M059J (cell line): ENCODE results near the gene SHPK. TPM values are rescaled to one million over a fixed set of nuclear protein-coding genes. Genes with fewer than 3 reads are reported as not detected.
A peak's percentile ranks its signal among the peaks of the same experiment; 100 is the strongest.

ENCODE experiments used
- DNase-seq: peaks from one replicate; pipeline ENCODE4 v3.0.0-alpha.2; 2012; ENCODE audit warnings: low read depth
- total RNA-seq: library from RNA; depleted of rRNA; stranded (reverse); fragments of >200 nt; shearing (Covaris generic); gene quantifications from 2 replicates; pipeline ENCODE4 v1.2.3, GENCODE V29; 2014; rRNA removed

Gene SHPK, protein sequence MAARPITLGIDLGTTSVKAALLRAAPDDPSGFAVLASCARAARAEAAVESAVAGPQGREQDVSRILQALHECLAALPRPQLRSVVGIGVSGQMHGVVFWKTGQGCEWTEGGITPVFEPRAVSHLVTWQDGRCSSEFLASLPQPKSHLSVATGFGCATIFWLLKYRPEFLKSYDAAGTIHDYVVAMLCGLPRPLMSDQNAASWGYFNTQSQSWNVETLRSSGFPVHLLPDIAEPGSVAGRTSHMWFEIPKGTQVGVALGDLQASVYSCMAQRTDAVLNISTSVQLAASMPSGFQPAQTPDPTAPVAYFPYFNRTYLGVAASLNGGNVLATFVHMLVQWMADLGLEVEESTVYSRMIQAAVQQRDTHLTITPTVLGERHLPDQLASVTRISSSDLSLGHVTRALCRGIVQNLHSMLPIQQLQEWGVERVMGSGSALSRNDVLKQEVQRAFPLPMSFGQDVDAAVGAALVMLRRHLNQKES
- total RNA-seq, result 8.1 and 14.1 TPM in 2 replicates

GRCh38 chr17:3636154-3636907 lies at the start of gene SHPK, which contains the start of gene CTNS:
Gene SHPK (minus strand): TSS chr17:3636250. CDS start chr17:3636219, 31 bp downstream.
Gene CTNS (plus strand): TSS chr17:3636760. CDS start chr17:3640207, 3,447 bp downstream.
- peak; percentile 95 for DNase-seq

- DNase-seq, result no peak
Measured at GRCh38 chr17:3685174-3685573, 49.1 kb upstream of the SHPK start.

DNA sequence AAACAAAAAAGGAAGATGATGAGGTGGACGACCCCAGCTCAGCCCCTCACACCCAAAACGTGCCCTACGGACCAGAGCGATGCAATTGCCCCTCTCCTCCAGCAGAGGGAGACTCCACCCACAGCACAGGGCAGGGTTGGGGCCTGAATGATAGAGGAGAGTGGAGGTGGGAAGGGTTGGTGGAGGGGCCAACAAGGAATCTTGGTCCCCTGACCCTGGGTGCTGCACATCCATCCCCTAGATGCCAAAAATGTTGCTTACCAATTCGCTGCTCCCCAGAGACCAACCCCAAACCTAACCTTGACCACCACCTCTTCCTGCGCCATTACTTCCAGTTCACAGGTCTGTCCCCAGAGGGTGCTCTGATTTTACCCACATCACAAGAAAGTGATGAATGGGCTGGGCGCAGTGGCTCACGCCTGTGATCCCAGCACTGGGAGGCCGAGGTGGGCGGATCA lies 47.0 kb upstream of the SHPK start:
- DNase-seq, result no peak

DNA sequence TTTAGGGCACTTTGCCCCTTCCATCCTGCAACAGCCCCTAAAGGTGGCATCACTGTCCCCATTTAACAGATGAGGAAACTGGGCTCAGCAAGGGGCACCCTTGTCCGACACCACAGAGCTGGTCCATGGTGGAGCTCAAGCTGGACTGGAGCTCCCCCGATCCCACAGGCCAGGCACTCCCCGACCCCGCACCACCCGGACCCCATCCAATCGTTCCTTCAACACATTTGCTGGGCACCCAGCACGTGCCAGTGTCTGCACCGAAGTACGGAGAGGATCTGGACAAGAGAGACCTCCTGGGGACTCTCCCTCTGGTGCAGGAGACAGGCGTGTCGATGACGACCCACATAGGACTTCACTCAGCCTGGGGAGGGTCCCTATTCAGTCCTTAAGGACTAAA lies 46.0 kb upstream of the SHPK start:
- no peak for DNase-seq

GRCh38 chr17:3681565-3681964 lies 45.5 kb upstream of the SHPK start:
- no peak for DNase-seq

- no peak for DNase-seq
Measured at GRCh38 chr17:3681057-3681456, 45.0 kb upstream of the SHPK start.

DNA sequence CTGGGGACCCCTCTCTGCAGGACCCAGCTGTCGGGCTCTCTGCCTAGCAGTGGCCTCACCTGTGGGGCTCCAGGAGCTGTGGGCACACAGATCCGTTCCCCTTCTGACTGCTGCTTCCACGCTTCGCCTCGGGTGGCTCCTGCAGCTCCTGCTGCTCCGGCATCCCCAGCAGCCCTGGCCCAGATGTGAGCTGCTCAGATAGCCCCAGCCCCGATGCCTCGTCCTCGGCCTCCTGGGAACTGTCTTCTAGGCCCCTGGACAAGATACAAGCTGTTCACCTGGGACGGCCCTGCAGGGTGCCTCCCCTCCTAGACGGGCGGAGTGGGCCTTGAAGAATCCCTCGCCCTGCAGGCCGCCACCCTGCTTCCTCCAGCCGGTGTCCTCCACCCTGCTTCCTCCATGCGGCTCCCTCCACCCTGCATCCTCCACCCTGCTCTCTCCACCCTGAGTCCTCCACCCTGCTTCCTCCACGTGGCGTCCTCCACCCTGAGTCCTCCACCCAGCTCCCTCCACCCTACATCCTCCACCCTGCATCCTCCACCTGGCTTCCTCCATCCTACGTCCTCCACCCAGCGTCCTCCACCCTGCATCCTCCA lies 43.6 kb upstream of the SHPK start:
- no peak for DNase-seq

- no peak for DNase-seq
Measured at GRCh38 chr17:3678821-3679530, 42.9 kb upstream of the SHPK start.

GRCh38 chr17:3678095-3678820 lies 42.2 kb upstream of the SHPK start:
- DNase-seq, result peak; percentile 58

DNA sequence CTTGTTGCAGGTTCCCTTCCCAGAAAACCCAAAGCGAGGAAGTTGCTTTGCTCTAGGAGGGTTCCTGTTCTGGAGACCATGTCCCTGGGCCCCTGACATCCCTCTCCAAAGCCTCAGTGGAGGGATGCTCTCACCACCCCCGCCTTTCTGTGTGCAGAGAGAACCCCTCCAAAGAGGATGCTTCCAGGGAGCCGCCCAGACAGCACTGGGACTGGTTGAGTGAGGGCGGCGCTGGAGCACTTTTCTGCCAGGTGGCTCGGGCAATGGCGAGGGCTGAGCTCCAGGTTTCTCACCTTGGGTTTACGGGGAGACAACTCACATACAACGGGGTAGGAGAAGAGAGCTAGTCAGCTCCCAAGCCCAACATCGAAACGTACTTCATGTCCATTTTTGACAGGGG lies 39.8 kb upstream of the SHPK start:
- no peak for DNase-seq

DNA sequence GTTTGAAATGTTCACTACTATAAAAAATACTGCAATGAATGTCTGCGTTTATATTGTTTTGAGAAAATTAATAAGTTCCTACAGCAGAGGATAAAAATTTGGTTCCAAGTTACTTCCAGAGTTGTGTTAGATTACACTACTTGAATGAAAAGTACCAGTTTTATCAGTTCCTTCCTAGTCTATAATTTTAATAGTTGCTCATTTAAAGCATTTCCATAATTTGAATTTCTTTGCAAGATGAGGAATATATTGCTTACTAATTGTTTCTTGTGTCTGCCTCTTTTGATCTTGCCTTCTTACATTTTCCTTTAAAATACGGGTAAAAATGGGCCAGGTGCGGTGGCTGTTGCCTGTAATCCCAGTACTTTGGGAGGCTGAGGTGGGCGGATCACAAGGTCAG lies 36.5 kb upstream of the SHPK start:
- no peak for DNase-seq

GRCh38 chr17:3669548-3669947 lies 33.5 kb upstream of the SHPK start:
- no peak for DNase-seq

DNA sequence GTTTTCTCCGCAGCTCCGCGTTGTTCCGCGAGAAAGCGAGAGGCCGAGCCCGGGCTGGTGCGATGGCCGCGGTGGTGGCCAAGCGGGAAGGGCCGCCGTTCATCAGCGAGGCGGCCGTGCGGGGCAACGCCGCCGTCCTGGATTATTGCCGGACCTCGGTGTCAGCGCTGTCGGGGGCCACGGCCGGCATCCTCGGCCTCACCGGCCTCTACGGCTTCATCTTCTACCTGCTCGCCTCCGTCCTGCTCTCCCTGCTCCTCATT lies 33.0 kb upstream of the SHPK start:
- no peak for DNase-seq

- DNase-seq, result peak; percentile 96
Measured at GRCh38 chr17:3668279-3669084, 32.4 kb upstream of the SHPK start, which contains the start of the genes EMC6 and TAX1BP3. Gene EMC6 (plus strand): TSS chr17:3668812. CDS start chr17:3669147, 335 bp downstream. Gene TAX1BP3 (minus strand): TSS chr17:3668578. CDS start chr17:3668526, 52 bp downstream.

GRCh38 chr17:3667366-3668278 lies 31.6 kb upstream of the SHPK start:
- DNase-seq, result peak; percentile 88

DNA sequence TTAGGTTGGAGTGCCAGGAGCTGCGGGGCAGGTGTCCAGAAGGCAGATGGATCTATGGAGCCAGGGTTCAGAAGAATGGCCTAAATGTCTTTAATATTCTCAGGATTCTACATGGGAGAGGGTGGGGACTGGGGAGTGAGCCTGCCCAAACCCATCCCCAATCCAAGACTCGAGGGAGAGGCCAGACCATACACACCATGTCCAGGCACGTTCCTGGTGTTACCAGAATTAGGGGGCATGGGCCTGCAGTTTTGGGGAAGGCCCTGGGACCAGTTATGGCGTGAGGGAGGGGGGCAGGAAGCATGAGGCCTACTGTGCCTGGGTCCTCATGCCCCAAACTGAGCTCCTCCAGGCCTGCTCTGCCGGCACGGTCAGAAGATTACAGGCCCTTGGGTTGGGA lies 30.5 kb upstream of the SHPK start:
- DNase-seq, result no peak

DNA sequence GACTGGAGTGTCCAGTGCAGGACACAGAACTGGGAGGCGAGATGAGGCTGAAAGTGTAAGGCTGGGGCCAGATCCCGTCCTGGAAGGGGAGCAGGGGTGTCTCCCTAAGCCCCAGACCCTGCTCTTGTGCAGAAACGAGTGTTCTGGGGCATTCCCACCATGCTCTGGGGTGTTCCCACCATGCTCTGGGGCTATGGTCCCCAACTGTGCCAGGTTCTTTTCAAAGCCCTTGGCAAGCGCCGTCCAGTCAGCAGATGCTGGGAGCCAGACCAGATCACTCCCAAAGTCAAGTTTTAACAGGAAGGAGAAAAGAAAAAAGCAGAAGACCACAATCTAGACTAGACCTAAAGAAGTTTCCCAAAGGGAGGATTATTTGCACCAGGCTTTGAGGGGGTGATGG lies 29.8 kb upstream of the SHPK start:
- DNase-seq, result no peak

DNA sequence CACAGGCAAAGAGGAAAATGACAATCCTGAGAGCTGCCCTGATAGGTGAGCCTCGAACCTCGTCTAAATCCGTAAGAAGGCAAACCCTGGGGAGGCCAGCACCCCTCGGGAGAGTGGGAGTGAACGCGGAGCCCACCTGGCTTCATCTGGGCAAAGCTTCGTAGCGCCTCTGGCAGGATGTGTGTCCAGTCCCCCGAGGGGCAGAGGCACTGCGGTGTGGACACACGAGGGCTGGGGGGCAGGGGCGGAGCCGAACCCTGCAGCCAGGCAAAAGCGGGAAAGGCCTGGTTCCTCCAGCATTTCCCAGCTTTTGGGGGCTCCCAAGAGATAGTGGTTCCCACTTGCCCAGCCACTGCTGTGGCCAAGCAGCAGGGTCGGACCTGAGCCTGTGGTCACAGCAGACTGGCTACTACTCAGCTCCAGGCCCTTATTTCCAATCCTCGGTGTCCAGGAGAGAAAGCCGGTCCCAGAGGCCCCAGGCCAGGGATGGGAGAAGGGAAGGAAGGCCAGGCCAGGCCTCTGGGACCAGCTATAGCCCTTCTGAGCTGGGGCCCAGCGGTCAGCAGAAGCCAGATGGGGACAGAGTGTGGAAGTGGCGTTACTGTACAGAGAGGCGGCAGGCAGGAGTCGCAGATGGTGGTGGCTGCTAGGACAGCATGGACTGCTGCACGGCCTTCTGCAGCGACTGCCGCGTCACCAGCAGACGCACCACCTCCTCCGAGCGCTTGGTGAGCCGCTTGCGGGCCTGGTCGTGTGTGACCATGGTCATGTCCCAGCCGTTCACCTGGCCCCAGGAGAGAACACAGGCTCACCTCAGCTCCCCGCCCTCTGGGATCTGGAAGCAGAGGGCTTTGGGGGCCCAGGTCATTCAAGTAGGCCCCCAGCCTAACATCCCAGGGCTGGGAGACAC lies 27.3 kb upstream of the SHPK start:
- DNase-seq, result no peak
